DND-41 (cell line): ENCODE data around the gene NUDT16.

ENCODE experiments used
- ATAC-seq: fragments of 200-7000 bp; cut with Tn5 transposase; 3 replicates; pipeline ENCODE4 v1.9.1; 2021; ENCODE audit warnings: low read depth; ENCODE audit not compliant: insufficient read depth
- DNase-seq: peaks from one replicate; pipeline ENCODE4 v3.0.0-alpha.2; 2020
- H2AFZ ChIP-seq: 2 replicates; pipeline ENCODE4 v1.6.0; 2012; ENCODE audit warnings: low read depth, low read length
- H3K27ac ChIP-seq: 2 replicates; pipeline ENCODE4 v1.5.1; 2012; ENCODE audit warnings: low read length, inconsistent platforms
- H3K27me3 ChIP-seq: fragments of 200-600 bp; sonication (generic); 2 replicates; pipeline ENCODE4 v1.6.0; 2012; ENCODE audit warnings: low read length, mild to moderate bottlenecking, inconsistent platforms; ENCODE audit not compliant: insufficient read depth, poor library complexity
- H3K36me3 ChIP-seq: 2 replicates; pipeline ENCODE4 v1.5.1; 2012; ENCODE audit warnings: low read length, inconsistent platforms; ENCODE audit not compliant: insufficient read depth
- H3K4me1 ChIP-seq: 2 replicates; pipeline ENCODE4 v1.5.1; 2012; ENCODE audit warnings: mild to moderate bottlenecking, low read length; ENCODE audit not compliant: insufficient read depth
- H3K4me2 ChIP-seq: 2 replicates; pipeline ENCODE4 v1.6.0; 2012; ENCODE audit warnings: mild to moderate bottlenecking, moderate library complexity, low read length, inconsistent platforms; ENCODE audit not compliant: insufficient read depth
- H3K4me3 ChIP-seq, 2 experiments: fragments of 200-600 bp in 1 of 2; shearing (Covaris generic) in 1 of 2; 2 replicates each; pipeline ENCODE4 v1.5.1; 2012 to 2016; ENCODE audit warnings: inconsistent platforms in 2 of 2, low read length in 2 of 2, mild to moderate bottlenecking in 2 of 2, low read depth in 1 of 2, moderate library complexity in 1 of 2
- H3K79me2 ChIP-seq: 2 replicates; pipeline ENCODE4 v1.6.0; 2012; ENCODE audit warnings: low read length, inconsistent platforms; ENCODE audit not compliant: insufficient read depth
- H3K9ac ChIP-seq: 2 replicates; pipeline ENCODE4 v1.6.0; 2012; ENCODE audit warnings: low read depth, mild to moderate bottlenecking, inconsistent platforms, low read length, moderate library complexity
- H3K9me3 ChIP-seq: 2 replicates; pipeline ENCODE4 v1.5.1; 2012; ENCODE audit warnings: low read length, moderate library complexity, mild to moderate bottlenecking, inconsistent platforms; ENCODE audit not compliant: insufficient read depth, severe bottlenecking
- H4K20me1 ChIP-seq: 2 replicates; pipeline ENCODE4 v1.6.0; 2012; ENCODE audit warnings: low read length; ENCODE audit not compliant: insufficient read depth
- EZH2 ChIP-seq: IDR thresholded peaks from 3 replicates; pipeline ENCODE4 v1.6.1; 2012; ENCODE audit warnings: borderline replicate concordance, low read depth, mild to moderate bottlenecking, moderate library complexity, low read length, inconsistent platforms; ENCODE audit not compliant: severe bottlenecking
- TF ChIP-seq, protein P1 (sequence below): IDR thresholded peaks from 2 replicates; pipeline ENCODE4 v1.5.1; 2012; ENCODE audit warnings: borderline replicate concordance, low read length, moderate library complexity, mild to moderate bottlenecking; ENCODE audit not compliant: poor library complexity, severe bottlenecking; ENCODE audit errors: extremely low read depth

Gene NUDT16

DNA sequence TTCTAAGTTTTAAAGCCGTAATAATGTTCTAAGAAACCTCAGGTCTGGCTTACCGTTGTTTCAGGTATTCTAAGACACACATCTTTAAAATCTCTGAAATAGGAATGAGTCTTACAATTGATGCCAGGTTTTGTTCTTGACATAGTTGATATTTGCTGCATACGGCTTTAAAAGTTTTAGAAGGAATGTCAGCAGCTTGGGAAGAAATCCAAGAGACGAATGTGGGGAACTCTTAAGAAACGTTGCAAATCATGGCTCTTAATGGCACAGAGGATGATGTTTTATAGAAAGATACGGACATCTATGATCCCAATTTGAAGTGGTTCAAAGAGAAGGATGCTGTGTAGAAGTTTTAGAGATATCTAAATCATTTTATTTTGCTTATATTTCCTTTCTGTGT lies 11.5 kb downstream of the NUDT16 start:
- TF ChIP-seq, protein P1, sequence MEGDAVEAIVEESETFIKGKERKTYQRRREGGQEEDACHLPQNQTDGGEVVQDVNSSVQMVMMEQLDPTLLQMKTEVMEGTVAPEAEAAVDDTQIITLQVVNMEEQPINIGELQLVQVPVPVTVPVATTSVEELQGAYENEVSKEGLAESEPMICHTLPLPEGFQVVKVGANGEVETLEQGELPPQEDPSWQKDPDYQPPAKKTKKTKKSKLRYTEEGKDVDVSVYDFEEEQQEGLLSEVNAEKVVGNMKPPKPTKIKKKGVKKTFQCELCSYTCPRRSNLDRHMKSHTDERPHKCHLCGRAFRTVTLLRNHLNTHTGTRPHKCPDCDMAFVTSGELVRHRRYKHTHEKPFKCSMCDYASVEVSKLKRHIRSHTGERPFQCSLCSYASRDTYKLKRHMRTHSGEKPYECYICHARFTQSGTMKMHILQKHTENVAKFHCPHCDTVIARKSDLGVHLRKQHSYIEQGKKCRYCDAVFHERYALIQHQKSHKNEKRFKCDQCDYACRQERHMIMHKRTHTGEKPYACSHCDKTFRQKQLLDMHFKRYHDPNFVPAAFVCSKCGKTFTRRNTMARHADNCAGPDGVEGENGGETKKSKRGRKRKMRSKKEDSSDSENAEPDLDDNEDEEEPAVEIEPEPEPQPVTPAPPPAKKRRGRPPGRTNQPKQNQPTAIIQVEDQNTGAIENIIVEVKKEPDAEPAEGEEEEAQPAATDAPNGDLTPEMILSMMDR: no peak
- no peak for TF ChIP-seq EZH2
- Histone ChIP-seq H3K79me2 (no peaks in the 10 kb centered on the region), H3K27ac (no peak overlapping the region), H3K9ac (no peak overlapping the region), H3K27me3 (no peaks in the 10 kb centered on the region), H3K9me3 (no peaks in the 10 kb centered on the region), H4K20me1 (no peaks in the 10 kb centered on the region), H3K36me3 (no peaks in the 10 kb centered on the region), H3K4me1 (no peaks in the 10 kb centered on the region), H3K4me2 (no peak overlapping the region), H2AFZ (no peak overlapping the region), H3K4me3 (no peak overlapping the region)
- no peak for ATAC-seq
- DNase-seq: no peak

DNA sequence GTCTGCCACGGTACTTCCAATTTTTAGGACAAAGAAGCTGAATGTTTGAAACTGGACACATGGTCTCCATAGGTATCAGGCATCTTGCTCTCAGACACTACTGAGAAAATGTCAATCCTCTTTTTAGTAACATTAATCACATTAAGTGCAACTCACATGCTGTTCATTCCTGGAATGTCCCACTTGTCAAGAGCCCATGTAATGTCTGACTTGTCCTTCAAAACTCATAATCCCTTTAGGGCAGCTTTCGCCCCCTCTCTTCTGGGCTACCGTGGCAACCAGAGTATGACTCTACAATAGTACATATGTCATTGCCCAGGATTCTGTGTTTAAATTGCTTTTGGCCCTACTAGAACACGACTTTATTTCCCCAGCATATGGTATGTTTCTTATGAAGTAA lies 12.3 kb downstream of the NUDT16 start:
- ATAC-seq (no peak), DNase-seq (no peak)
- no peaks in the 10 kb centered on the region for H3K9me3 ChIP-seq
- TF ChIP-seq EZH2: no peak
- TF ChIP-seq, protein P1: no peak
- H2AFZ ChIP-seq: no peak overlapping the region
- no peak overlapping the region for H3K4me3 ChIP-seq
- H3K9ac ChIP-seq: no peak overlapping the region
- H3K79me2 ChIP-seq: no peaks in the 10 kb centered on the region
- H4K20me1 ChIP-seq: no peaks in the 10 kb centered on the region
- no peak overlapping the region for H3K27ac ChIP-seq
- H3K27me3 ChIP-seq: no peaks in the 10 kb centered on the region
- no peak overlapping the region for H3K4me2 ChIP-seq
- no peaks in the 10 kb centered on the region for H3K4me1 ChIP-seq
- H3K36me3 ChIP-seq: no peaks in the 10 kb centered on the region

DNA sequence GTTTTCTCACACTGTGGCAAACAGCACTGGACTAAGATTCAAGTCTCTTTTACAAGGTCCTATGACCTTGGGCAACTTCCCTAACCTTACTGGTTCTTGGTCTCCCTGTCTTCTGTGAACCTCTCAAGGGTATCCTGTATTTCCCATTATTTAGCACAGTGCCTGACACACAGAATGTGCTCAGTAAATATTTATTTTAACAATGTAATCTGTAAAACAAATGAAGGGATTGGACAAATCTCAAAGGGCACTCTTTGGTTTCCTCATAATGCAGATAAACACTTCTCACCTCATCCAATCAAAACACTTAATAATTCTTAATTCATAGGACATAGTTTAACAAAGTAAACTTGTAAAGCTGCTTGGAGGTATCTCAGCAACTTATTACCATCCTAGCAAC lies 12.8 kb downstream of the NUDT16 start:
- Histone ChIP-seq H3K9ac (no peak overlapping the region), H3K27me3 (no peaks in the 10 kb centered on the region), H3K36me3 (no peaks in the 10 kb centered on the region), H3K4me3 (no peak overlapping the region), H3K4me2 (no peak overlapping the region), H2AFZ (no peak overlapping the region), H3K4me1 (no peaks in the 10 kb centered on the region), H3K79me2 (no peaks in the 10 kb centered on the region), H3K27ac (no peak overlapping the region), H4K20me1 (no peaks in the 10 kb centered on the region), H3K9me3 (no peaks in the 10 kb centered on the region)
- TF ChIP-seq, protein P1: no peak
- TF ChIP-seq EZH2: no peak
- DNase-seq (no peak), ATAC-seq (no peak)

DNA sequence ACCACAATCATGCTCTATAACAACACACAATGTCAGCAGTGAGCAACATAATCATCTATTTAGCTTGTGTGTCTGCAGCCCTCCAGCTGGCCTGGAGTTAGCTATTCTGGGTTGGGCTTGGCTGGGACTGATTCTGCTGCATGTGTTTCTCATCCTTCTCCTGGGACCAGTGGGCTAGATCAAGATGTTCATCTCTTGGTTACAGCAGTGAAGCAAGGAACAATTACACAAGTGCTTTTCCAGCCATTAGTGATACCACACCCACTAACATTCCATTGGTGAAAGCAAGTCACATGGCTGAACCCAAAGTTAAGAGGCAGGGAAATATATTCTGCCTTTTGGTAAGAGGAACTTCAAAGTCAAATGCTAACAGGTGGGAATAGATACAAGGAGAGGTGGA lies 14.6 kb downstream of the NUDT16 start:
- no peak overlapping the region for H3K4me3 ChIP-seq
- H3K9ac ChIP-seq: no peak overlapping the region
- no peaks in the 10 kb centered on the region for H3K9me3 ChIP-seq
- no peak overlapping the region for H3K27ac ChIP-seq
- no peak overlapping the region for H2AFZ ChIP-seq
- TF ChIP-seq, protein P1: no peak
- no peak for TF ChIP-seq EZH2
- H3K79me2 ChIP-seq: no peaks in the 10 kb centered on the region
- ATAC-seq (no peak), DNase-seq (no peak)
- no peaks in the 10 kb centered on the region for H4K20me1 ChIP-seq
- H3K4me1 ChIP-seq: no peaks in the 10 kb centered on the region
- H3K27me3 ChIP-seq: no peaks in the 10 kb centered on the region
- no peak overlapping the region for H3K4me2 ChIP-seq
- H3K36me3 ChIP-seq: no peaks in the 10 kb centered on the region
